ENCODE measurements around the gene MTMR3. TPM values are rescaled to one million over a fixed set of nuclear protein-coding genes. Genes with fewer than 3 reads are reported as not detected.

Gene MTMR3
- total and polyA plus RNA-seq, 2 donors from 2014 or later = 9.6 to 56.2 TPM

- DNase-seq = no peak
- Histone ChIP-seq H3K4me1 (ENCODE audit: control insufficient read depth in 2 of 3, insufficient read depth in 2 of 3, low read depth in 1 of 3, low read length in 3 of 3) (peaks cover 0 to 15% (median 7%) of the 10 kb centered on the region in 3 donors), H3K27ac (ENCODE audit: low read depth in 2 of 2, low read length in 2 of 2) (no peak overlapping the region), H3K9me3 (ENCODE audit: control insufficient read depth in 2 of 3, insufficient read depth in 1 of 3, low read length in 3 of 3) (no peaks in the 10 kb centered on the region), H3K9ac (ENCODE audit: low read length in 3 of 3) (no peak overlapping the region), H3K4me3 (ENCODE audit: low read length in 3 of 3) (no peak overlapping the region), H3K36me3 (ENCODE audit: control insufficient read depth in 2 of 3, insufficient read depth in 3 of 3, low read length in 3 of 3) (no peaks in the 10 kb centered on the region), H3K27me3 (ENCODE audit: control insufficient read depth, insufficient read depth, low read length) (no peaks in the 10 kb centered on the region)
- no peak for TF ChIP-seq CTCF (IDR thresholded peaks at IDR 0.05; ENCODE audit: borderline replicate concordance, extremely low read depth, insufficient read depth)
- intact Hi-C loops (cut with DNase I) = no loop called here
- FAIRE-seq = no peak
Measured at GRCh38 chr22:29872989-29873388, 10.0 kb upstream of the MTMR3 start.

GRCh38 chr22:29873943-29874342 lies 9.0 kb upstream of the MTMR3 start:
- intact Hi-C loops (cut with DNase I) = no loop called here
- H3K9ac ChIP-seq (ENCODE audit: low read length in 3 of 3) = no peak overlapping the region
- no peaks in the 10 kb centered on the region for H3K27me3 ChIP-seq (ENCODE audit: control insufficient read depth, insufficient read depth, low read length)
- TF ChIP-seq CTCF (IDR thresholded peaks at IDR 0.05; ENCODE audit: borderline replicate concordance, extremely low read depth, insufficient read depth) = no peak
- no peak overlapping the region for H3K27ac ChIP-seq (ENCODE audit: low read depth in 2 of 2, low read length in 2 of 2)
- FAIRE-seq (no peak), DNase-seq (no peak)
- H3K36me3 ChIP-seq (ENCODE audit: control insufficient read depth in 2 of 3, insufficient read depth in 3 of 3, low read length in 3 of 3) = no peaks in the 10 kb centered on the region
- H3K4me3 ChIP-seq (ENCODE audit: low read length in 3 of 3) = no peak overlapping the region
- no peaks in the 10 kb centered on the region for H3K9me3 ChIP-seq (ENCODE audit: control insufficient read depth in 2 of 3, insufficient read depth in 1 of 3, low read length in 3 of 3)
- peaks cover 0 to 15% (median 7%) of the 10 kb centered on the region in 3 donors for H3K4me1 ChIP-seq (ENCODE audit: control insufficient read depth in 2 of 3, insufficient read depth in 2 of 3, low read depth in 1 of 3, low read length in 3 of 3)

GRCh38 chr22:29877620-29878019 lies 5.4 kb upstream of the MTMR3 start:
- intact Hi-C loops (cut with DNase I) = no loop called here
- FAIRE-seq (no peak), DNase-seq (no peak)

More at GRCh38 chr22:29877620-29878019, 5.4 kb upstream of the MTMR3 start:
- H3K9me3 ChIP-seq (ENCODE audit: control insufficient read depth in 2 of 3, insufficient read depth in 1 of 3, low read length in 3 of 3) = no peaks in the 10 kb centered on the region
- no peak overlapping the region for H3K4me3 ChIP-seq (ENCODE audit: low read length in 3 of 3)
- no peaks in the 10 kb centered on the region for H3K27me3 ChIP-seq (ENCODE audit: control insufficient read depth, insufficient read depth, low read length)
- H3K9ac ChIP-seq (ENCODE audit: low read length in 3 of 3) = no peak overlapping the region
- no peaks in the 10 kb centered on the region for H3K36me3 ChIP-seq (ENCODE audit: control insufficient read depth in 2 of 3, insufficient read depth in 3 of 3, low read length in 3 of 3)
- H3K27ac ChIP-seq (ENCODE audit: low read depth in 2 of 2, low read length in 2 of 2) = no peak overlapping the region
- TF ChIP-seq CTCF (IDR thresholded peaks at IDR 0.05; ENCODE audit: borderline replicate concordance, extremely low read depth, insufficient read depth) = no peak
- peaks cover 0 to under 1% (median 0%) of the 10 kb centered on the region in 3 donors for H3K4me1 ChIP-seq (ENCODE audit: control insufficient read depth in 2 of 3, insufficient read depth in 2 of 3, low read depth in 1 of 3, low read length in 3 of 3)
